Common myeloid progenitor, CD34-positive (primary cell): ENCODE results near the gene ACSS2.
"Not testable (repeated sequence)": the region's sequence is repeated elsewhere in the genome, so short reads cannot be mapped to it uniquely, and the experiment has no call there.

Experiments used
- CTCF ChIA-PET: fragments of 350-600 bp; sonication (Branson Sonifier 250); formaldehyde crosslinking; loops from one replicate; lab custom pipeline; 2021; ENCODE audit warnings: antibody characterized with exemption; lab: Charles Lee
- POLR2A ChIA-PET: fragments of 350-600 bp; sonication (Branson Sonifier 250); formaldehyde crosslinking; loops from one replicate; lab custom pipeline; 2021; ENCODE audit warnings: antibody characterized with exemption; lab: Charles Lee
- DNase-seq, 3 donors: peaks; one replicate each; pipeline versions ENCODE4 v3.0.0 to v3.0.0-alpha.2; 2013
- H3K27ac ChIP-seq, 2 experiments: 1 replicate in 1 of 2; 2 replicates in 1 of 2; pipeline ENCODE4 v1.7.0; 2013; ENCODE audit warnings: inconsistent platforms in 2 of 2, low read length in 2 of 2, mild to moderate bottlenecking in 2 of 2, low read depth in 1 of 2, moderate library complexity in 1 of 2; ENCODE audit not compliant: severe bottlenecking in 2 of 2, insufficient read depth in 1 of 2, poor library complexity in 1 of 2
- H3K27me3 ChIP-seq, 5 experiments: replicated peaks in 2 of 5; 1 replicate in 3 of 5; 2 replicates in 2 of 5; pipeline versions ENCODE4 v1.6.1 to v1.7.0; 2013; ENCODE audit warnings: low read length in 4 of 5, mild to moderate bottlenecking in 2 of 5, moderate library complexity in 2 of 5, inconsistent platforms in 1 of 5; ENCODE audit not compliant: insufficient read depth in 5 of 5, control insufficient read depth in 4 of 5
- H3K36me3 ChIP-seq, 4 experiments: 1 replicate in 2 of 4; 2 replicates in 2 of 4; pipeline versions ENCODE4 v1.6.1 to v1.7.0; 2013; ENCODE audit warnings: low read length in 3 of 4, control low read depth in 1 of 4, mild to moderate bottlenecking in 1 of 4; ENCODE audit not compliant: control insufficient read depth in 4 of 4, insufficient read depth in 4 of 4
- H3K4me1 ChIP-seq, 4 experiments: 1 replicate in 3 of 4; 2 replicates in 1 of 4; pipeline versions ENCODE4 v1.6.1 to v1.7.1; 2013; ENCODE audit warnings: low read length in 3 of 4, mild to moderate bottlenecking in 3 of 4, control low read depth in 1 of 4, inconsistent platforms in 1 of 4, moderate library complexity in 1 of 4; ENCODE audit not compliant: control insufficient read depth in 4 of 4, insufficient read depth in 4 of 4; ENCODE audit errors: control extremely low read depth in 1 of 4
- H3K4me3 ChIP-seq, 7 experiments: 1 replicate in 4 of 7; 2 replicates in 3 of 7; pipeline versions ENCODE4 v1.5.1 to v1.7.0; 2013; ENCODE audit warnings: mild to moderate bottlenecking in 7 of 7, low read length in 6 of 7, moderate library complexity in 6 of 7, inconsistent platforms in 2 of 7, low read depth in 2 of 7, control low read depth in 1 of 7; ENCODE audit not compliant: insufficient read depth in 4 of 7, control insufficient read depth in 1 of 7; ENCODE audit errors: extremely low read depth in 1 of 7
- H3K9me3 ChIP-seq, 5 experiments: 1 replicate in 4 of 5; 2 replicates in 1 of 5; pipeline versions ENCODE4 v1.6.1 to v1.7.1; 2013; ENCODE audit warnings: low read length in 4 of 5, mild to moderate bottlenecking in 2 of 5, inconsistent platforms in 1 of 5, low read depth in 1 of 5, moderate library complexity in 1 of 5; ENCODE audit not compliant: control insufficient read depth in 4 of 5, insufficient read depth in 2 of 5; ENCODE audit errors: control extremely low read depth in 1 of 5
- WGBS: methylation state at CpG from one replicate; pipeline ENCODE4 v1.1.5; 2013; ENCODE audit not compliant: insufficient coverage; 5-methylcytosine and 5-hydroxymethylcytosine counted together

Gene ACSS2

DNA sequence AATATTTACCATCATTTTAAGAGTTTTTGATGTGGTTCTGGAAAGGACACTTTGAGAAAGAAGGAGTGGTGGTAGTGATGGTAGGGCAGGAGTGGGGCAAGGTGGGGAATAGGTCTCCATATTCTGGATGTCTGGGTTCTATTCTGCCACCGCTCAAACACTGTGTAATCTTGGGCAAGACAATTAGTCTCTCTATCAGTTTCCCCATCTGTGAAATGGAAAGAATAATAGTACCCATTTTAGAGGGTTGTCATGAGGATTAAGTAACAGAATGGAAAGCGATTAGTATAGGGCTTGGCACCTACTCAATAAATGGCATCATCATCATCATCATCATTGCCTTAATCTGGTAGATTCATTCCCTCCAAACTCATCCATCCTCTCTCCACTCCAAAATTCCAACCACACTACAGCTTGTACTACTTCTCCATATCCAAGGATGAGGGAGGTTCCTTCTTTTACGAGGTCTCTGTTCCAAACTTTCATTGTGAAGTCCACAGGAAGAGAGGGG, 2.8 kb upstream of the ACSS2 start:
- H3K4me3 ChIP-seq, result peak overlapping the region in 3 of 7 experiments; percentile 61 to 75 (median 71)
- no peak overlapping the region for H3K27ac ChIP-seq
- no peaks in the 10 kb centered on the region for H3K9me3 ChIP-seq
- WGBS, result 80% methylated on average over 1 of the region's 3 CpGs
- no peaks in the 10 kb centered on the region for H3K36me3 ChIP-seq
- H3K27me3 ChIP-seq, result peaks cover 0 to 3% (median 0%) of the 10 kb centered on the region in 5 experiments
- ChIA-PET CTCF (interaction anchor here (0.7 to 6.1 kb wide), 16 partner anchors 8 to 378 kb away, joined by 3 to 87 read pairs (median 4); partner anchors contain the start of genes GSS and MYH7B), POLR2A (interaction anchor here (0.5 to 1.0 kb wide), 3 partner anchors 68 to 787 kb away, joined by 3 read pairs; partner anchors contain the start of genes GSS and MYH7B)
- H3K4me1 ChIP-seq, result peaks cover 5 to 43% (median 33%) of the 10 kb centered on the region in 4 experiments
- DNase-seq, result no peak

DNA sequence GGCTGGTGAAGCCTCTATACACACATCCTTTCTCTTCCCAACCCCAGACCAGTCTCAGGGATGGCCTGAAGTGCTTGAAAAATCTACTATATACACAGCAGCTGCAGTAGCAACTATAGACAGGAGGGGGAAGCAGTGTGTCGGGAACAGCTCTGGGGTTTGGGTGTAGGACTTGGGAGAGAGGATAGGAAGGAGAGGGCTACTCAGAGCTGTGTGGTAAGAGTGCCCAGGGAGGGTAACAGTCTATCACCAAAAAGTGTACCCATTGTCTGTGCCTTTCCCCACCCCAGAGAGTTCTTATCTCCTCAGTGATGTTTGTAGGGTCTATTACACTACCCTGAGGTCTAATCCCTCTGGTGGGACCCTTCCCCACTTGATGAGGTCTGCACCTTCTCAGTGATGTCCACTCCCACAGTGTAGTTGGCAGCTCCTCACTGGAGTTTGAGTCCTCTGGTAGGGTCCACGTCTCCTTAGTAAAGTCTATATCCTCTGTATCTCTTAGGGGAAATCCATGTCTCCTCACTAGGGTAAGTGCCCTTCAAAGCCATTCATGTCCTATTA, 2.2 kb upstream of the ACSS2 start:
- Histone ChIP-seq H3K4me1 (peaks cover 5 to 43% (median 33%) of the 10 kb centered on the region in 4 experiments), H3K9me3 (no peaks in the 10 kb centered on the region), H3K27me3 (peaks cover 0 to 3% (median 0%) of the 10 kb centered on the region in 5 experiments), H3K27ac (no peak overlapping the region), H3K36me3 (no peaks in the 10 kb centered on the region), H3K4me3 (no peak overlapping the region)
- DNase-seq, result peak; percentile 70 to 77 (median 74)
- ChIA-PET POLR2A (interaction anchor here (0.5 to 1.0 kb wide), 2 partner anchors 82 to 787 kb away, joined by 3 read pairs; partner anchors contain the start of genes GSS and MYH7B), CTCF (interaction anchor here (0.7 to 6.1 kb wide), 17 partner anchors 8 to 377 kb away, joined by 3 to 87 read pairs (median 4); partner anchors contain the start of genes GSS and MYH7B)
- 32% methylated on average over 2 of the region's 2 CpGs for WGBS

DNA sequence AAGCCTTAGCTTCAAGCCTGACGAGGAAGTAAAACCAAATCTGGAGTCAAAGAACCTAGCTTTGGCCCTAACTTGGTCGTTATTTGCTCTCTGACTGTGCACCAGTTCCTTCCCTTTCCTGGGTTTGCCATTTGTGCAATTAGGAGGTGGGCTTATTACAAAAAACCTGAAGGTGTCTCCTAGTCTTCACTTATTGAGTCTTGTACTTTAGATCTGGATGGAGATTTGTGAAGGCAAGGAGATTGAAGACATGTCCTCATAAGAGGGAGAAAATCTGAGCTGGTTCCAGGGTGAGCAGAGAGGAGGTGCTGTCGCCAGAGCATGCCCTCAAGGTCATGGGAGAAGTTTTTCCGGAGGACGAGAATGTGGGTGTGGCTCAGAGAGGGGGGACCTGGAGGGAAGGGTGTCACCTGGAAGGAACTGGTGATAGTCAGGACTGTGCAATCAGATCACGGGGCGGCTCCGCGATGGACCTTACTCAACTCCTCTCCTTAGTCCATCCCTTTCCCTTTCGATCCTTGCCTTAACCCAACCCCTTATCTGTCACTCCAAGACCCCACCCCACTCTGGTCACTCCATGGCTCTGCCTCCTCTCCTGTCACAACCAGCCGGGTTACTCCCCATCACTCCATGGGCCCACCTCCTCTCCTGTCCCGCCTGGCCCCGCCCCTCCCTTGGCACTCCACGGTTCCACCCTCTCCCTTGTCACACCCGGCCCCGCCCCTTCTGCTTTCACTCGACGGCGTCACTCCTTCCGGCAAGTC, 588 bp upstream of the ACSS2 start:
- peaks cover 5 to 43% (median 33%) of the 10 kb centered on the region in 4 experiments for H3K4me1 ChIP-seq
- ChIA-PET POLR2A (interaction anchor here (0.6 to 2.1 kb wide), 5 partner anchors 9 to 831 kb away, joined by 3 to 9 read pairs (median 3); partner anchors contain the start of genes GSS and MYH7B), CTCF (interaction anchor here (0.7 to 6.1 kb wide), 7 partner anchors 18 to 87 kb away, joined by 3 to 87 read pairs (median 4); partner anchors contain the start of genes GSS and MYH7B)
- H3K9me3 ChIP-seq, result no peaks in the 10 kb centered on the region
- H3K36me3 ChIP-seq, result no peaks in the 10 kb centered on the region
- peaks cover 0 to 3% (median 0%) of the 10 kb centered on the region in 5 experiments for H3K27me3 ChIP-seq
- 2% methylated on average over 15 of the region's 20 CpGs for WGBS
- H3K4me3 ChIP-seq, result peak overlapping the region; percentile 63 to 94 (median 76)
- H3K27ac ChIP-seq, result peak overlapping the region in 1 of 2 experiments; percentile 59
- peak; percentile 97 to 99 (median 98) for DNase-seq

DNA sequence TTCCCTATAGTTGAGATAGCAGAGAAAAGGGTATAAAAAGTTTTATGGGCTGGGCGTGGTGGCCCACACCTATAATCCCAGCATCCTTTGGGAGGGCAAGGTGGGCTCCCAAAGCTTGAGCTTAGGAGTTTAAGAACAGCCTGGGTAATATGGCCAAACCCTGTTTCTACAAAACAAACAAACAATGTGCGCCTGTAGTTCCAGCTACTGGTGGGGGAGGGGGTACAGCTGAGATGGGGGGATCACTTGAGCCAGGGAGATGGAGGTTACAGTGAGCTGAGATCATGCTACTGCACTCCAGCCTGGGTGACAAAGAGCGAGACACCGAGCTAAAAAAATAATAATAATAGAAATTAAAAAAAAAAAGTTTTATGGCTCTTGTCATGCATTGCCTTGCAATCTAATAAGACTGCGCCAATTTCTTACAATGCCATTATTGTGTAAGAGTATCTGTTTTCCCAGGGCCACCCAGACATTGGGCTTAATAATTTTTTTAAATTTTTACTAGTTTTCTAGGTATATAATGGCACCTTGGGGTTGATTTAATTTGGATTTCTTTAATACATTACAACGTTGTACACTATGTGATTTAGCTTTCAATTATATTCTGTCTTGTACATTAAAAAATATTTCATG, 3.9 kb downstream of the ACSS2 start:
- WGBS, result no CpG with 5 or more reads among the region's 6 CpGs
- H3K4me1 ChIP-seq, result peaks cover 5 to 15% (median 11%) of the 10 kb centered on the region in 4 experiments
- no peaks in the 10 kb centered on the region for H3K9me3 ChIP-seq
- no peak overlapping the region for H3K27ac ChIP-seq
- no peaks in the 10 kb centered on the region for H3K27me3 ChIP-seq
- no peak for DNase-seq
- H3K36me3 ChIP-seq, result peaks cover 3 to 28% (median 15%) of the 10 kb centered on the region in 4 experiments
- ChIA-PET POLR2A (interaction anchor here (0.6 to 0.9 kb wide), 3 partner anchors 12 to 77 kb away, joined by 3 to 6 read pairs (median 4); no protein-coding TSS in a partner anchor), CTCF (no interaction called here)
- H3K4me3 ChIP-seq, result no peak overlapping the region

DNA sequence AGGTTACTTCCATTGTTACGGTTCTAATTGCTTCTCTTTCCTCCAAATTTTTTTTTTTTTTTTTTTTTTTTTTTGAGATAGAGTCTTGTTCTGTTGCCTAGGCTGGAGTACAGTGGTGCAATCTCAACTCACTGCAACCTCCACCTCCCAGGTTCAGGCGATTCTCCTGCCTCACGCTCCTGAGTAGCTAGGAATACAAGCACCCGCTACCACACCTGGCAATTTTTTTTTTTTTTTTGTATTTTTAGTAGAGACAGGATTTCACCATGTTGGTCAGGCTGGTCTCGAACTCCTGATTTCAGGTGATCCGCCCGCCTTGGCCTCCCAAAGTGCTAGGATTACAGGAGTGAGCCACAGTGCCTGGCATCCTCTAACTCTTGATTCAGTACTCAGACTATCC, 4.6 kb downstream of the ACSS2 start:
- H3K9me3 ChIP-seq, H3K27me3 ChIP-seq, H3K27ac ChIP-seq, H3K4me3 ChIP-seq, DNase-seq, CTCF ChIA-PET, H3K4me1 ChIP-seq: not testable (repeated sequence)
- POLR2A ChIA-PET, result interaction anchor here (0.7 to 0.9 kb wide), 2 partner anchors 13 to 62 kb away, joined by 4 to 6 read pairs; no protein-coding TSS in a partner anchor
- H3K36me3 ChIP-seq, result peaks cover 3 to 34% (median 16%) of the 10 kb centered on the region in 4 experiments
- WGBS, result no CpG with 5 or more reads among the region's 7 CpGs

DNA sequence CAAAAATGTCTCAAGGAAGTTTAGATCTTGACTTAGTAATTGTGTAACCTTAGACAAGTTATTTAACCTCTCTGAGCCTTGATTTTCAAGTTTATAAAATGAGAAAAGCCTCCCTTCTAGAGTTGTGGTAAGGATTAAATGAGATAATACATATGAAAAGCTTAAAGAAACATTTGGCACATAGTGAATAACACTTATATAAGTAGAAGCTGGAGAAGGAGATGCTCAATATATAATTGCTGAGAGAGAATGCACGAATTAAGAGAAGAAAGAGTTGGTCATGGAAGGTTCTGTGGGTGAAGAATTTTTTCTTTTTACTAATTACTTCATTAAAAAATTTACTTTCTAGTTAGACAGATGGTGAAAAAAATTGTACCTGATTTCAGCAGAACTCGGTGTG, 5.3 kb downstream of the ACSS2 start:
- Histone ChIP-seq H3K9me3 (no peaks in the 10 kb centered on the region), H3K27me3 (no peaks in the 10 kb centered on the region), H3K4me3 (no peak overlapping the region), H3K4me1 (peaks cover 1 to 7% (median 3%) of the 10 kb centered on the region in 4 experiments), H3K27ac (no peak overlapping the region), H3K36me3 (peaks cover 3 to 34% (median 16%) of the 10 kb centered on the region in 4 experiments)
- no peak for DNase-seq
- WGBS, result 100% methylated on average over 1 of the region's 2 CpGs
- CTCF ChIA-PET, result no interaction called here
- POLR2A ChIA-PET, result no interaction called here
